NCI-H1436 (cell line): ENCODE results near the gene NAXE.
"Not testable (repeated sequence)": the region's sequence is repeated elsewhere in the genome, so short reads cannot be mapped to it uniquely, and the experiment has no call there.

Experiments used
- DNase-seq: peaks from one replicate; lab custom pipeline; 2025; lab: John Stamatoyannopoulos, UW

The NAXE gene

GRCh38 chr1:156623946-156624813 is 32.6 kb downstream of the NAXE start:
- DNase-seq = peak; percentile 13

GRCh38 chr1:156624814-156625435 is 33.3 kb downstream of the NAXE start:
- no peak for DNase-seq

- DNase-seq = no peak
Measured at GRCh38 chr1:156625436-156626078, 34.0 kb downstream of the NAXE start.

- DNase-seq = no peak
Measured at GRCh38 chr1:156626079-156626438, 34.5 kb downstream of the NAXE start.

- DNase-seq = no peak
Measured at GRCh38 chr1:156627313-156627880, 35.8 kb downstream of the NAXE start.

GRCh38 chr1:156629823-156630449 is 38.4 kb downstream of the NAXE start:
- DNase-seq = no peak

- not testable (repeated sequence) for DNase-seq
Measured at GRCh38 chr1:156631152-156631551, 39.6 kb downstream of the NAXE start.

- no peak for DNase-seq
Measured at GRCh38 chr1:156632355-156632754, 40.8 kb downstream of the NAXE start.

GRCh38 chr1:156638189-156638985 is 46.8 kb downstream of the NAXE start:
- no peak for DNase-seq

- no peak for DNase-seq
Measured at GRCh38 chr1:156639601-156640101, 48.1 kb downstream of the NAXE start.

GRCh38 chr1:156640842-156641706 is 49.5 kb downstream of the NAXE start:
- no peak for DNase-seq

GRCh38 chr1:156641761-156642264 is 50.2 kb downstream of the NAXE start, which contains the start of gene BCAN:
Gene BCAN, plus strand, starts transcription at chr1:156642117. Its CDS starts 3,938 bp downstream, at chr1:156646055.
- no peak for DNase-seq

- DNase-seq = no peak
Measured at GRCh38 chr1:156642265-156643048, 50.9 kb downstream of the NAXE start.

GRCh38 chr1:156643049-156643777 is 51.6 kb downstream of the NAXE start:
- DNase-seq = no peak

GRCh38 chr1:156643778-156644092 is 52.2 kb downstream of the NAXE start:
- DNase-seq = no peak
